ENCODE data around the gene SNX25. TPM values are rescaled to one million over a fixed set of nuclear protein-coding genes. Genes with fewer than 3 reads are reported as not detected.
"Not testable (repeated sequence)": the region's sequence is repeated elsewhere in the genome, so short reads cannot be mapped to it uniquely, and the experiment has no call there.

Gene SNX25
- total RNA-seq, 4 donors from 2014 or later = 5.5 to 18.9 (median 7.5) TPM

GRCh38 chr4:185235119-185235842, 25.9 kb downstream of the SNX25 start:
- Histone ChIP-seq H3K27ac (no peak overlapping the region), H3K4me1 (peaks cover 0 to 13% (median 0%) of the 10 kb centered on the region in 3 donors), H3K9me3 (peaks cover 0 to 3% (median 0%) of the 10 kb centered on the region in 3 donors), H3K27me3 (no peaks in the 10 kb centered on the region), H3K4me3 (no peak overlapping the region), H3K36me3 (no peaks in the 10 kb centered on the region)
- TF ChIP-seq CTCF (IDR thresholded peaks at IDR 0.05) = no peak
- TF ChIP-seq POLR2A (IDR thresholded peaks at IDR 0.05) = no peak
- no peak for DNase-seq
- 83 to 85% methylated on average over 7 of the region's 7 CpGs for WGBS, 2 donors
- intact Hi-C loops (cut with DNase I) = no loop called here

- H3K27ac ChIP-seq = no peak overlapping the region
- WGBS, 2 donors = 63 to 68% methylated on average over 7 of the region's 7 CpGs
- TF ChIP-seq POLR2A (IDR thresholded peaks at IDR 0.05) = no peak
- no peak for TF ChIP-seq CTCF (IDR thresholded peaks at IDR 0.05)
Observed at GRCh38 chr4:185235843-185236503, 26.6 kb downstream of the SNX25 start.

DNA sequence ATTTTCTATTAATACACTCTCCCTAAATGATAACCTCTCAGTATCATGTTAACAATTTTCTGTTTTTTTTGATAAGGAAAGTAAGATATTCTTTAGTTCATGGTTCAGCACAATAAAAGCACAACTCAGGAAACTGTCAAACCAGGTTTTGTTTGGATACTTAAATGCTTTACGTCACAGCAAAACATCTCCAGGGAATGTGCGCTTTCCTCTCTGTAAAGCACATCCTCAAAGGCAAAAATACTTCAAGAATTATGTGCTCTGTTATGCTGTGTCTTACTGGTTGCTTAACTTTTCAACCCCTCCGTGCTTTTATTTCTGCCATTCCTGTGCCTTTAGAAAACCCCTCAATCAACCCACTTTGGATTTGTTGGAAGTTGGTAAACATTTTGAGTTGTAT, 27.8 kb downstream of the SNX25 start:
- WGBS, 2 donors = 75 to 76% methylated on average over 3 of the region's 3 CpGs
- Histone ChIP-seq H3K4me1 (peaks cover 0 to 12% (median 0%) of the 10 kb centered on the region in 3 donors), H3K27ac (no peak overlapping the region), H3K9me3 (peaks cover 0 to 3% (median 0%) of the 10 kb centered on the region in 3 donors), H3K27me3 (no peaks in the 10 kb centered on the region), H3K4me3 (no peak overlapping the region), H3K36me3 (no peaks in the 10 kb centered on the region)
- TF ChIP-seq POLR2A (IDR thresholded peaks at IDR 0.05) (no peak), CTCF (IDR thresholded peaks at IDR 0.05) (no peak)
- intact Hi-C loops (cut with DNase I) = no loop called here
- no peak for DNase-seq

More at GRCh38 chr4:185235843-185236503, 26.6 kb downstream of the SNX25 start:
- Histone ChIP-seq H3K4me3 (no peak overlapping the region), H3K27me3 (no peaks in the 10 kb centered on the region), H3K4me1 (peaks cover 0 to 13% (median 0%) of the 10 kb centered on the region in 3 donors), H3K9me3 (peaks cover 0 to 3% (median 0%) of the 10 kb centered on the region in 3 donors), H3K36me3 (no peaks in the 10 kb centered on the region)
- DNase-seq = no peak
- intact Hi-C loops (cut with DNase I) = no loop called here

- no peaks in the 10 kb centered on the region for H3K27me3 ChIP-seq
- intact Hi-C loops (cut with DNase I) = no loop called here
- H3K36me3 ChIP-seq = no peaks in the 10 kb centered on the region
- peaks cover 0 to 12% (median 0%) of the 10 kb centered on the region in 3 donors for H3K4me1 ChIP-seq
- 80 to 94% methylated on average over 5 of the region's 5 CpGs for WGBS, 2 donors
- DNase-seq = no peak
- no peak overlapping the region for H3K4me3 ChIP-seq
- H3K9me3 ChIP-seq = peaks cover 0 to 3% (median 0%) of the 10 kb centered on the region in 3 donors
- no peak overlapping the region for H3K27ac ChIP-seq
- TF ChIP-seq POLR2A (IDR thresholded peaks at IDR 0.05) (no peak), CTCF (IDR thresholded peaks at IDR 0.05) (no peak)
Observed at GRCh38 chr4:185238215-185238681, 28.9 kb downstream of the SNX25 start.

DNA sequence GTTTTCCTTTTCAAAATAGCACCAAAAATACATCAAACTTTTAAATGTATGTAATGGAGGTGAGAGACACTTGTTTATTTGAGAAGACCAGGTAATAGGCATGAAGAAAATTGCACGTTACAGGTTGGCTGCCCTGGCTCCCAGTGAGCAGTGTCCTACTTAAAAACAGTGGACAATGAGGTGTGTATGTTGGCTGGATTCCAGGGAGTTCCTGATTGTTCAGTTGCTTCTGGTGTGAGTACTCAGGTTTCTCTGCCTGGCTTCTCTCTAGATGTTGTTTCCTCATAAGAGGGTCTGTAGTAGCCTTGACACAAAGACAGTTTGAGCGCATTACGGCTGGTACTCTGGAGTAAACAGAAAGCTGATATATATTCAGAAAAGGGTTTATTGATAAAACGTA, 29.4 kb downstream of the SNX25 start:
- TF ChIP-seq POLR2A (IDR thresholded peaks at IDR 0.05) = no peak
- TF ChIP-seq CTCF (IDR thresholded peaks at IDR 0.05) = no peak
- Histone ChIP-seq H3K9me3 (peaks cover 0 to 3% (median 0%) of the 10 kb centered on the region in 3 donors), H3K4me3 (no peak overlapping the region), H3K27ac (no peak overlapping the region), H3K36me3 (no peaks in the 10 kb centered on the region), H3K4me1 (peaks cover 0 to 12% (median 0%) of the 10 kb centered on the region in 3 donors), H3K27me3 (no peaks in the 10 kb centered on the region)
- no peak for DNase-seq
- intact Hi-C loops (cut with DNase I) = no loop called here
- WGBS, 2 donors = 85 to 86% methylated on average over 4 of the region's 4 CpGs

- H3K27me3 ChIP-seq; H3K36me3 ChIP-seq; DNase-seq; intact Hi-C loops (cut with DNase I); H3K9me3 ChIP-seq; H3K4me3 ChIP-seq; H3K27ac ChIP-seq: not testable (repeated sequence)
- peaks cover 0 to 12% (median 0%) of the 10 kb centered on the region in 3 donors for H3K4me1 ChIP-seq
- WGBS, 2 donors = no CpG with 5 or more reads among the region's 32 CpGs
Observed at GRCh38 chr4:185240486-185240885, 31.1 kb downstream of the SNX25 start.

Measured in esophagus squamous epithelium (tissue), 5 donors.